Measurements from ENCODE around the gene BCL2A1.
"Not testable (repeated sequence)": the region's sequence is repeated elsewhere in the genome, so short reads cannot be mapped to it uniquely, and the experiment has no call there.

BCL2A1 gene

GRCh38 chr15:79947009-79947408 lies 24.0 kb downstream of the BCL2A1 start:
- no peak for DNase-seq (ENCODE audit: low read depth)
- TF ChIP-seq, protein P1, sequence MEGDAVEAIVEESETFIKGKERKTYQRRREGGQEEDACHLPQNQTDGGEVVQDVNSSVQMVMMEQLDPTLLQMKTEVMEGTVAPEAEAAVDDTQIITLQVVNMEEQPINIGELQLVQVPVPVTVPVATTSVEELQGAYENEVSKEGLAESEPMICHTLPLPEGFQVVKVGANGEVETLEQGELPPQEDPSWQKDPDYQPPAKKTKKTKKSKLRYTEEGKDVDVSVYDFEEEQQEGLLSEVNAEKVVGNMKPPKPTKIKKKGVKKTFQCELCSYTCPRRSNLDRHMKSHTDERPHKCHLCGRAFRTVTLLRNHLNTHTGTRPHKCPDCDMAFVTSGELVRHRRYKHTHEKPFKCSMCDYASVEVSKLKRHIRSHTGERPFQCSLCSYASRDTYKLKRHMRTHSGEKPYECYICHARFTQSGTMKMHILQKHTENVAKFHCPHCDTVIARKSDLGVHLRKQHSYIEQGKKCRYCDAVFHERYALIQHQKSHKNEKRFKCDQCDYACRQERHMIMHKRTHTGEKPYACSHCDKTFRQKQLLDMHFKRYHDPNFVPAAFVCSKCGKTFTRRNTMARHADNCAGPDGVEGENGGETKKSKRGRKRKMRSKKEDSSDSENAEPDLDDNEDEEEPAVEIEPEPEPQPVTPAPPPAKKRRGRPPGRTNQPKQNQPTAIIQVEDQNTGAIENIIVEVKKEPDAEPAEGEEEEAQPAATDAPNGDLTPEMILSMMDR (IDR thresholded peaks at IDR 0.05; ENCODE audit: low read length, missing control alignments), result no peak
- no peak overlapping the region for H3K4me3 ChIP-seq (replicated peaks; ENCODE audit: low read depth, low read length)

- DNase-seq (ENCODE audit: low read depth), result no peak
- TF ChIP-seq, protein P1 (IDR thresholded peaks at IDR 0.05; ENCODE audit: low read length, missing control alignments), result no peak
- no peak overlapping the region for H3K4me3 ChIP-seq (replicated peaks; ENCODE audit: low read depth, low read length)
Observed at GRCh38 chr15:79944622-79945021, 26.4 kb downstream of the BCL2A1 start.

GRCh38 chr15:79943820-79944219 lies 27.2 kb downstream of the BCL2A1 start:
- TF ChIP-seq, protein P1 (IDR thresholded peaks at IDR 0.05; ENCODE audit: low read length, missing control alignments), result no peak
- no peak overlapping the region for H3K4me3 ChIP-seq (replicated peaks; ENCODE audit: low read depth, low read length)
- peak; percentile 22 for DNase-seq (ENCODE audit: low read depth)

DNA sequence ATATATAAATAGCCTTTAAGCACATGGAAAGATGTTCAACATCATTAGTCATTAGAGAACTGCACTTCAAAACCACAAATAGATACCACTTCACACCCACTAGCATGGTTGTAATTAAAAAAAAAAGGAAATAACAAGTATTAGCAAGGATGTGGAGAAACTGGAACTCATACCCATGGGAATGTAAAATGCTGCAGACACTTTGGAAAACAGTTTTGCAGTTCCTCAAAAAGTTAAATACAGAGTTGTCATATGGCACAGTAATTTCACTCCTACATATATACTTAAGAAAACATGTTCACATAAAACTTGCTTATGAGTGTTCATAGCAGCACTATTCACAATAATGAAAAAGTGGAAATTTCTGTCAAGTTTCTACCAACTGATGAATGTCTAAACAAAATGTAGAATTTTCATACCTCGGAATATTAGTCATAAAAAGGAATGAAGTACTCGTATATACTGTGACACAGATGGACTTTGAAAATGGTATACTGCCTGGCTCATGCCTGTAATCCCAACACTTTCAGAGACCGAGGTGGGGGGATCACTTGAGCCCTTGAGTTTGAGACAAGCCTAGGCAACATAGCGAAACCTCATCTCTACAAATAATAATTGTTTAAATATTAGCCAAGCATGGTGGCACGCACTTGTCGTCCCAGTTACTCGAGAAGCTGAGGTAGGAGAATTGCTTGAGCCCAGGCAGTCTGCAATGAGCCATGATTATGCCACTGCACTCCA lies 28.1 kb downstream of the BCL2A1 start:
- H3K4me3 ChIP-seq (replicated peaks; ENCODE audit: low read depth, low read length), result no peak overlapping the region
- TF ChIP-seq, protein P1 (IDR thresholded peaks at IDR 0.05; ENCODE audit: low read length, missing control alignments), result no peak
- no peak for DNase-seq (ENCODE audit: low read depth)

DNA sequence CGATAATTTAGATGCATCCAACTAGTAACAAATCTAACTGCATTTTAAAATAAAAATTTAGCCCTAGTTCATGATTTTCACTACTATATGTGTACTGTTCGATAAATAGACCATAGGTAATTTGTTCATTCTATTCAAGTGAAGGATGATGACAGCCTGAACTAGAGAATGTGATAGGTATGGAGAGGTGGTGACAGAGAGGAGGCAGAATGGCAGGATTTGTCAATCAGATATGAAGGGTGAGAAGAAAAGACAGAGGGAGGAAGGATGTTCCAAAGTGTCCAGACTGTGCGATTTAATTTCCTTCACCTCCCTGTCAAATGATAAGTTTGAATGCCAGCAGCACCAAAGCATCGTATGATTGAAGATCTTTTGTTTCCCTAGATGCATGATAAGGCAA lies 31.6 kb downstream of the BCL2A1 start:
- TF ChIP-seq, protein P1 (IDR thresholded peaks at IDR 0.05; ENCODE audit: low read length, missing control alignments), result no peak
- no peak for DNase-seq (ENCODE audit: low read depth)

DNA sequence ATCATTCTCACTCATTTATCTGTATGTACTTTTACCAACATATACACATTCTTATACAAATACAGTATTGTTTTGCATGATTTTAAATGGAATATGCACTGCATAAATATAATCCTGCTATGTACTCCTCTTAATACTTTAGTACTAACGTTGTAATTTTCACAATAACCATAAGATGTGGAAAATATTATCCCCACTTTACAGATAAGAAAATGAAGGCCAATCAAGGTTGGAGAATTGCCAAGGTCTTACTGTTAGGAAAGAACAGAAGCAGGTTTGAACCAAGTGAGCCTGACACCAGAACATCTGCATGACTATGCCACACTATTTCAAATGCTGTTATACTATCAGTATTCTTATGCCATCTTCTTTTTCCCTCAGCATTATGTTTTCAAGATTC lies 32.9 kb downstream of the BCL2A1 start:
- TF ChIP-seq, protein P1 (IDR thresholded peaks at IDR 0.05; ENCODE audit: low read length, missing control alignments), result no peak
- DNase-seq (ENCODE audit: low read depth), result no peak
- no peak overlapping the region for H3K4me3 ChIP-seq (replicated peaks; ENCODE audit: low read depth, low read length)

More for the DNA sequence above, 31.6 kb downstream of the BCL2A1 start:
- no peak overlapping the region for H3K4me3 ChIP-seq (replicated peaks; ENCODE audit: low read depth, low read length)

GRCh38 chr15:79935556-79936201 lies 35.3 kb downstream of the BCL2A1 start:
- H3K4me3 ChIP-seq (replicated peaks; ENCODE audit: low read depth, low read length); DNase-seq (ENCODE audit: low read depth): not testable (repeated sequence)
